NOMO-1 treated with DMSO at 0.1 percent for 48 hours (cell line): ENCODE data around the gene ZFYVE27.
A peak's percentile ranks its signal among the peaks of the same experiment; 100 is the strongest.

Experiments used
- DNase-seq: peaks from one replicate; lab custom pipeline; 2025; ENCODE audit not compliant: unreplicated experiment; lab: John Stamatoyannopoulos, UW

The ZFYVE27 gene

DNA sequence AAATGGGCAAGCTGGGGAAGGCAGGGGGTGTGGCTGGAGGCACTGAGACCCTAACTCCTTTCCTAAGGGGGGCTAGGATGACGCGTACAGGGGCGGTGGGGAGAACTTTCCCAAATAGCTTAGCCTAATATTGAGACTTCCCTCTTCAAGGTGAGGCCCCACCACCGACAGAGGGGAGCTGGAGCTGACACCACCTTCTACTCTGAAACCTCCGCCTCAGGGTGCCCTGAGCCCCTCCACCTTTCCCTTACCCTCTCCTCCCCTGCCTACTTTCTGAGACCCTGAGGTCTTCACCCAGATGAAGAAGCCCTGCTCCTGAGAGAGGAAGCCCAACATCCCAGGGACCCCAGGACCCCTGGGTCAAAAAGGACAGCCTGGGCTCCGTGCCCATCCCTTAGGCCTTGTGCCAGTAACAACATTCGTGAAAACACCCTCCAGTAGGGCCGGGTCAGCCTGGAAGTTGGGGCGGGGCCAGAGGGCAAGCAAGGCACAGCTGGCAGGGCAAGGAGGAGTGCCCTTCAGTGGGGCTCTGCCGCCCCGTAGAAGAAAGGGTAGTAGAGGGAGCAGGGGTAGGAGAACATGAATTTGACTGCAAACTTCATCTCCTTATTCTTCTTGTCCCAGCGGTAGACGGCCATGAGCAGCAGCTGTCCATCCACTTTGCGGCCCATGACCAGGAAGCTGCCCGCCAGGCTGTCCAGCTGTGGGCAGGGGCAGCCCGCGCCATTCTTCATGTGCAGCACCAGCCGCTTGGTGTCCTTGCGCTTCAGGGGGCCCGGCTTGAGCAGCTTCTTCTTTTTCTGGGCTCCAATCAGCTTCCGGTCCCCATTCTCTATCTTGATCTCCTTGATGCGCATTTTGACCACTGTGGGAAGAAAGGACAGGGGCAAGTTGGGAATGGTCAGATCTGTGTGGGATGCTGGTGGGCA lies 30.3 kb downstream of the ZFYVE27 start:
- no peak for DNase-seq

DNA sequence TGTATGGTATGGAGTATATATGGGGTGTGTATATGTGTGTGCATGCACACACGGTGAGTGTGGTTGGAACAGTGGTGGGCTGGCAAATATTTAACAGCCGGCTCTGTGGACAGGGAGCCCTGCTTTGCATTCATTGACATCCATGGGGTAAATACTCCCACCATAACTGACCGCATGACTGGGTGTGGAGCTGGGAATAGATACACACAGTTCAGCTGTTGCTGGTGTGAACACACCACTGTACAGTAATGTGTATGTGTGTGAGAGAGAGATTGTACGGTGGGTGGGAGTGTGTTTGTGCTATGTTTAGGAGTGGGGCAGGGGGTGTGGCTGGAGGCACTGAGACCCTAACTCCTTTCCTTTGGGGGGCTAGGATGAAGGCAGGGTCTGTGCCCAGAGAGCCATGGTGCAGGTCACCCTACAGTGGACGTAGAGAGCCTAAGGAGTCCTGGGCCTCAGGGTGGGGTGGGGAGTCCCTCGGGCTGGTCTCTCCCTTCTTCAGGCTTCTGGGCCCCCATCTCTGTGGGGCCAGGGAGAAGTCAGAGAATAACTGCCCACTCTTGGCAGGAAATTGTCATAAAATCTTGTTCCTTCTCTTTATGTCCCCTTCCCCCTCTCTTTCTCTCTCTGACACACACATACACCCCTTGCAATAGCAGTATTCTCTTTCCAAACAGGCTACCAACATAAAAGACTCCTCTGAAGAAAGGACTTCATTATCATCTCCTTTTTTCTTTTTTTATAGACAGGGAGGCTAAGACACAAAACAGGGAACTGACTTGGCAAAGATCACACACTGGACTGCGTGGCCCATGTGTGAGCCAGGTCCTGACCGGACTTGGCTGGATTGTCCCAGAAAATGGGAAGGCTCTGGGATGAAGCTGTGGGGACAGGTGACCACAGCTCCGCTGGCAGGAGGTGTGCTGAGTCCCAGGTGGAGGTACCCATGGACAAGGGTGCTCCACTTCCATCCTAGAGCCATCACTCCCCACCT lies 31.7 kb downstream of the ZFYVE27 start:
- peak; percentile 47 for DNase-seq

DNA sequence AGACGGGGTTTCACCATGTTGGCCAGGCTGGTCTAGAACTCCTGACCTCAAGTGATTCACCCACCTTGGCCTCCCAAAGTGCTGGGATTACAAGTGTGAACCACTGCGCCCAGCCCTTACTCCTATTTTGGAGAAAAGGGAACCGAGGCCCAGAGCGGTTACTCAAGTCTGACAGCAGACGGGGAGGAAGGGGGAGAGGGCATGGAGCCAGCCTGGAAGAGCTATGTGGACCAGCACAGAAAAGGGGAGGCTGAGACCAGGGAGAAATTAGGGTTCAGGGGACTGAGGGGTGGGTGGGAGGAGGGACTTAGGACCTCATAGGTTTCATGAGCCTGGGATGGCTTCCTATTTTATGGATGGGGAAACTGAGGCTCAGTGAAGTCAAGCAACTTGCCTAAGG lies 33.3 kb downstream of the ZFYVE27 start:
- peak; percentile 28 for DNase-seq

DNA sequence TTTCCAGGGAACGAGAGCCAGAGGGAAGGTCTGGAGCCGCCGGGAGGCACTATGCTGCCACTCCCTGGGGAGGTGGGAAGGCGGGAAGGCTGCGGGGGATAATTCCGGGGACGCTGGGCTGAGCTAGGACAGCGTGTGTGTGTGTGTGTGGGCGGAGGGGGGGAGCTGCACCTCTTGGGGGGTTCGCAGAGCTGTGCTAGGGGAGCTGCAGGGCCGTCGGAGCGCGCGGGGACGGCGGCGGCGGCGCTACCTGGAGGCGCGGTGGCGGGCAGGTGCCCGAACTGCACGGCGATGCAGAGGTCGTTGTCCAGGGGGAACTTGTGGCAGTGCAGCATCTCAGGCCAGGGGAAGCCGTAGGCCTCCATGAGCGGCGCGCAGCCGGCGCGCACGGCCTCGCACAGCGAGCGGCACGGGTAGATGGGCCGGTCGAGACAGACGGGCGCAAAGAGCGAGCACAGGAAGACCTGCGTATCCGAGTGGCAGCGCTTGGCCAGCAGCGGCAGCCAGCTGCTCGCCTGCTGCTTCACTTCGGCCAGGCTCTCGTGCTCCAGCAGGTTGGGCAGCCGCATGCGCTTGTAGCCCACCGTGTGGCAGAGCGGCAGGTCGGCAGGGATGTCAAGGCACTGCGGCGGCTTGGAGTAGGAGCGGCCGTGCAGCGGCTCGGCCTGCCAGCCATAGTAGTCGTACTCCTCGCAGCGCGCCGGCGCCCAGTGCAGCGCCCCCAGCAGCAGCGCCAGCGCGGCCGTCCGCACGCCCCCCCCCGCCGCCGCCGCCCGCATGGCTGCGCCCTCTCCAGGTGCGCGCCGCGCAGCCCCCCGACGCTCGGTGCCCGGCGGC lies 34.3 kb downstream of the ZFYVE27 start:
- peak; percentile 41 for DNase-seq

DNA sequence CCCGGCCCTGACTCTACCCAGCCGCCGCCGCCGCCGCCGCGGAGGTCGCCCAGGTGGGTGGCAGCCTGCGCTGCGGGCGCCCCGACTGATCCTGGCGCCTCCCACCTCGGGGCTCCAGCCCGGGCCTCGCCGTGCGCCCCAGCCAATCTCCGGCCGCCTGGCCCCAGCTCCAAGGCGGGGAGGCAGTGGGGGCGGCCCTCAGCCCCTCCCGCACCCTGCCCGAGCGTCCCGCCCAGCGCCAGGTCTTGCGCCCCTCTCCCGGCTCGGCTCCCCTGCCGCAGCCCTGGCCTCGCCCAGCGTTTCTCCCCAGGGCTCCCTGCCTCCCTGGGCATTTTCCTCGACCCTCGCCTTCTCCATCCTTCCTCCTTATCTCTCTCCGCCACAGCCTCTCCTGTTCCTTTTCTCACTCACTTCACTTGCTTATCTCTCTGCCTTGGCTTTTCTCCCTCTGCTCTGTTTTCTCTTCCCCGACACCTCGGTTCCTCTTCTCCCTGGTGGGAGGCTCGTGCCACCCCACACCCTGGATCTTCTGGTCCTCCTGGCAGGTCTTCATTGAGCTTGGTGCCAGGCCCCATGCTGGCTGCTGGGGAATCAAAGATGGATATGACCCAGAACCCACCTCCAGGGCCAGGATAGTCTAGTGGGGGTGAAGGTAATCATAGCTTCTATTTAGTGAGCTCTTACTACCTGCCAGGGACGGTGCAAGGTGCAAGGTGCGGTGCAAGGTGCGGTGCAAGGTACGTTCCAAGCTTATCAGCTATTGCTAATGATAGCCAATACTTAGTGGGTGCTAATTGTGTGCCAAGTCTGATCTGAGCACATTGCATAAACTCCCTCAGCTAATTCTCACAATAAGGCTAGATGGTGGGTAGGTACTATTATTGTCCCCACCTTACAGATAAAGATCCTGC lies 35.2 kb downstream of the ZFYVE27 start, which contains the start of gene SFRP5:
Gene SFRP5, minus strand, starts transcription at position 87 of the 911 bp plus-strand sequence. CDS start 166 bp downstream, outside the sequence.
- DNase-seq = no peak

DNA sequence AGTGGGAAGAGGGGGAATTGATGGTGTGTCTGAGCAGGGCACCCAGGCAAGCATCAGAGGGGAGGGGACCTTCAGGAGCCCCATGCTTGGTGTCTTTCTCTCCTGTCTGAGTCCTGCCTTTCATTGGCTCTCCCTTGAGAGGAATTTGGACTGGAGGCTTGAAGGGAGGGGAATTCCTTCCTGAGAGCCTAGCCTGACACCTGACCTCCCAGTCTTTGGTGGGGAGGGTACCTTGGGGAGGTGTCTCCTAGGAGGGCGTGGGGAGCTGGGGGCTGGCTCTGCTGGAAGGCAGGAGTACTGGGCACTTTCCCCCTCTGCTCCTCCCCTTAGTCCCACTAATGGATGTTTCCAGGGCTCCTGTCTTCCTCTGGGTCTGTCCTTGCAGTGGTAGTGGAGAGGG lies 36.2 kb downstream of the ZFYVE27 start:
- DNase-seq = no peak

DNA sequence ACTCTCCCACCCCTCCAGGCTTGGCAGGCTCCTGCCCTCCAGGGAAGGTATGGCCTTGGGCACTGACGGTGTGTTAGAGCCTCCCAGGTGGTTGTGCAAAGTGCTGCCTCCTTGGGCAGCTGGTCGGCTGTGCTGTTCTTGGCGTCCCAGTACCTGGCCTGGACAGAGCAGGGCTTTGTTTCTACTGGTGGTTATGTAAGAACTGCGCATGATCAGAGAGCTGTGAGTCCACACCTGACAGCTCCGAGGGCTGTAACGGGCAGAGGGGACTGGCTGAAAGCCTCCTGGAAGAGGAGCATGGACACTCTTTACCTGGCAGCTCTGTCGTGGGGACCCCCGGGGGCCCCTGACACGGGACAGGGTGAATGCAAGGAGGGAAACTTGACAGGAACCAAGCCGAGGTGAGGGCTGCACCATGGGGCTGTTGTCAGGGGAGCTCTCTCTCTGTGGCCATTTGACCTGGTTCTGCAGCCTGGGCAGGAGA lies 37.9 kb downstream of the ZFYVE27 start:
- DNase-seq = no peak

DNA sequence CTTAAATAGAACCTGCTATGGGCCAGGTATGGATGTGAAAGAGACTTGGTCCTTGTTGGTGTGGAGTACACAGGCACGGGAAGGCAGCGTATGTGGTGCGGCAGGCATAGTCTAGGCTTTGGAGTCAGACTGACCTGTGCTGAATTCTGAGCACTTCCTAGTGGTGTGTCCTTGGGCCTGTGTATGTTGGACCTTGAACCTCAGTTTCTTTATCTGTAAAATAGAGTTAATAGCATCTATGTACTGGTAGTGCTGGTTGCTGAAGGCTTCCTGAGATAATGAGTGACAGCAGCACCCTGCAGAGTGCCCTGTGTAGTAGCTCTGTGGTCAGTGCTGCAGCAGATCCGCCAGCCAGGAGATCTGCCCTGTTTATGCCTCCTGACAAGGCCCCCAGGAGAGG lies 40.2 kb downstream of the ZFYVE27 start:
- no peak for DNase-seq

DNA sequence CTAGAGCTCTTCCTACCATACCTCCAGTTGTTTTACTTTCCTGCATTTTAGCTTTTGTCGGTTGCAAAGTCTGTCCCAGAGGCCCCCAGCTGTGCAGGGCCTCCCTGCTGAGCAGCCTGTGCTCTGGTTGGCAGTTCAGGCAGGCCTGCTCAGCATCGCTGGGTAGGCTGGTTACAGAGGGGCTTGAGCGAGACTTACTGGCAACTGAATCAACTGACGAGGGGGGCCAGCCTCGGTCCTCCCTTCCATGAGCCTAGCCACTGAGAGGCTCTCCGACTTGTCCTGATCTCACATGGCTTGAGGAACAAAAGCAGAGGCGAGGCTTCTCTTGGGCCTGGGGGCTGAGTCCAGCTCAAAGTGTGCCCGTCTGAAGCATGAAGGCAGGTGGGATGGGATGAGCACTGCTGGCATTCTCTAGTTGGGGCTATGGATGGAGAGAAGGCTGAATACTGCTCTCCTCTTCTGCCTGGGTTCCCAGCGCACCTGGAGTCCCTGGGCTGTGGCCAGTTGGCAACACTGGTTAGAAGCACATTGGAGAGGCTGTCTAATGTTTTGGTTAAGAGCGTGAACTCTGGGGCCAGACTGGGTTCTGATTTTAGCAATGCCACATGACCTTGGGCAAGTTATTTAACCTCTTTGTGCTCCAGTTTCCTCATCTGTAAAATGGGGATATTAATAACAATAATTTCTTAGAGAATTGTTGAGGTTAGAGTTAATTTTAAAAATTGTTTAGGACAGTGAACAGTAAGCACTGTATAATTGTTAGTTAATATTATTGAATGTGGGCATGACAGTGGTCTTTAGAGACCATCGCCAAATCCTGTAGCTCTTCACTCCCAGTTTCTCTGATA lies 41.7 kb downstream of the ZFYVE27 start:
- no peak for DNase-seq

DNA sequence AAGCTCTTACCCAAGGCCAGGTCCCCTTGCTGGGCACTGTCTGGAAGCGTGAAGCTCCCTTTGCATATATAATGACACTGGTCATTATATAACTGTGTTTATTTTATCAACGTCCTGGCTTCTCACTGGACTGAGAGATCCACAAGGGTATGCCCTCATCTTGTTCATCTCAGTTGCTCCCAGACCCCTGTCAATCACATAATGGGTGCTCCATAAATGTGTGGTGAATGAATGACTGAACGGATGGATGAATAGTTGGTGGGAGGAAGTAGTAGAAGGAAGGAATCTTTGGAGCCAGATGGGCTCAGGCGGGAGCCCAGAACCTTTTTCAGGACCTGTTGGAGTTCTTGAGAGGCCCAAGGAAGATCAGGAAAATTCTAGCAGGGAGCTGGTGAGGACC lies 42.6 kb downstream of the ZFYVE27 start:
- no peak for DNase-seq

DNA sequence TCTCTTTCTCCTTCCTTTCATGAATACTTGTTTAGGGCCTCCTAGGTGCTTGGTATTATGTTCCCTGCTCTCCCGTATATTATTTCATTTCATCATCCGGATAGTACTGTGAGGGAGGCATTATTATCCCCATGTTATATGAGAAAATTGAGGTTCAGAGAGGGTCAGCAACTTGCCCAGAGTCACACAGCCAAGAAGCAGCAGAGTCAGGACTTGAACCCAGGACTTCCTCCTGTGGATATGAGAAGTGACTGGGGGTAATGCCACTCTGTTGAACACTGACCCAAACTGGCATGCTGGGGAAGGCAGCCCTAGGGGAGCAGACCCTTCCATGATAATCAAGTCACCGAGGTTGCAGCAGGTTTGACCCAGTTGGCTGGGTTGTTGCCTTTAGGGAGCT lies 43.0 kb downstream of the ZFYVE27 start:
- no peak for DNase-seq

DNA sequence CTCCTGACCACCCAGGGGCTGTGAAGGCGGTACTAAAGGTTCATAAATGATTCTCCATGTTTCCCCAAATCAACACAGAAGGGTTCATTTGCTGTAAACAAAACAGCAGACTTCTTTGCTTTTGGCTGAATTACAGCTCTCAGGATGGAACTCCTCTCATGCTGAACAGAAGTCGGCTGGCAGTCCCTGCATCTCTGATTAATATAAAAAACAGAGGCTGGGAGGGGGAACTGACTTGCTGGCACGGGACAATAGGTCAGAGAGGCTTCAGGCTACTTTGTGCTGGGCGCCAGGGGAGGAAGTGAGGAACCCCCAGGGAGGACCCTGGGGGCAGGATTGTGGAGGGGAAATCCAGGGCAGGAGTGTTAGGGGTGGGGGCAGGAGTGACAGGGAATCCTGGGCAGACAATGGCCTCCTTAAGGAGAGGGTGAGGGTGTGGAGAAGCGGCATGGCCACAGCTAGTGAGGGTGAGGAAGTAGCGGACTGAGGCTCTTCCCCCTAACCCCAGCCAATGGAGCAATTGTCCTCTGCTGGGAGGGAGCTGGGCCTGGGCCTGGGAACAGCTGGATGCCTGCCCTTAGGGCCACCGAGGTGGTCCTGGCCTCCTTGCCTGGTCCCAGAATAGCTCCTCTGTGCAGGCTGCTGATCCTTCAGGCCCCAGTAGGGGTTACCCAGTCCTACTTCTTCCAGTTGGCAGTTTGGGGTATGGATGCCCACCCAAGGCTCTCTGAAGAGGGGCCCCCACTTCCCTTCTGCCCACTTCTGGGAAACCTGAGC lies 44.1 kb downstream of the ZFYVE27 start:
- DNase-seq = no peak

DNA sequence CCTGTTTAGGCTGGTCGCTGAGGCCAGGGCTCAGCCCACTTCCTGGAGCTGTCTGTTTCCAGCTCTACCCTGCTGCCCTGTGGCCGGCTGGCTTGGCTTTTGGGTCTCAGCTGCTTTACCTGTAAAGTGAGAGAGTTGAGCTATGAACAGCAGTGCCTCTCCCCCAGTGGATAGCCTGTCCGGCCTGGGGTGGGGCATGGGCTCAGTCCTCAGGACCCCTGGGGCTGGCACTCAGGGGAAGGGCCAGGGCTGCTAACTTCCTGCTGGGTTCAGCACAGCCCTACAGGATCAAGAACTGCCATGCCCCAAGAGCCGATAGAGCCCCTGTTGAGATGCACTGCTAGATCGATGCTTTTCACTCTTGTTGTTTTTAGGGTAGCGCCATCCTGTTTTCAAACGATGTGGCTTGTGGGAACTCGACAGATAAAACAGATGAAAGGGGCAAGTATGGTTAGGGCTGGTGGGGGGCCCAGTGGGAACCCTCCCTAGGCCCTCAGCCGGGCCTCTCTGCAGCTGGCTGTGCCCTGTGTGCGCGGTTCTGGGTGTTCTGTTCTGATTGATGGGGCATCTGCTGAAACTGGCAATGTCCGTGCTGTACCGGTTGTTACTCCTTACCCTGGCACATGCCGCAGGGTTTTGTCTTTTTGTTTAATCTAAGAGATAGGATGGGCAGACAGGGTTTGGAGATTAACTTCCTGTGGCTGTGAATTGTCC lies 44.8 kb downstream of the ZFYVE27 start:
- no peak for DNase-seq

DNA sequence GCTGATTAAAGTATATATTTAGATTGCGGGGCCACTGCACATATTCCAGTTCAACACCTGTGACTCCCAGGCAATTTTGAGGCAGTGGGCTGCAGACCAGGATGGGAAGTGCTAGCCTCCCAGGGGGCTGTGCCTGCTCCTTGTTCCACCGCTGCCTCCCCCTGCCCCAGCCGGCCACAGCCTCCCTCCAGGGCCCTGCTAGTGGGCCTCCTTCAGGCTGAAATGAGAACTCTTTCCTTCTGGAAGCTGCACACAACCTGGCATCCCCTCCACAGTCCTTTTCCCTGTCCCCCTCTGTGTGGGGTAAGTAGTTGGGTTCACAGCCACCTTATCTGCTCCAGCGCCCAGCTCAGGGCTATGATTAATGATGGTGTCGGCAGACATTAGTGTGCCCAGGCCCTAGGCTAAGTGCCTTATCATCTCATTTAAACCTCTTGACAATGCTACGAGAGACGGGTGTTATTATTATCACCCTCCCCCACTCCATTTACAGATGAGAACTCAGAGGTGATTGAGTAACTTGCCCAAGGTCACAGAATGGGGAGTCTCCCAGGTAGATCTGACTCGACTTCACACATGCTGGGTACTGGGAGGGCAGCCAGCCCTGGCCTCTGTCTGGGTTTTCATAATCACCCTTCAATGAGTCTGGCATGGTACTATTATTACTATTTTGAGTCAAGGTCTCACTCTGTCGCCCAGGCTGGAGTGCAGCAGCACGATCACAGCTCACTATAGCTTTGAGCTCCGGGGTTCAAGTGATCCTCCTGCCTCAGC lies 45.7 kb downstream of the ZFYVE27 start:
- DNase-seq = no peak

DNA sequence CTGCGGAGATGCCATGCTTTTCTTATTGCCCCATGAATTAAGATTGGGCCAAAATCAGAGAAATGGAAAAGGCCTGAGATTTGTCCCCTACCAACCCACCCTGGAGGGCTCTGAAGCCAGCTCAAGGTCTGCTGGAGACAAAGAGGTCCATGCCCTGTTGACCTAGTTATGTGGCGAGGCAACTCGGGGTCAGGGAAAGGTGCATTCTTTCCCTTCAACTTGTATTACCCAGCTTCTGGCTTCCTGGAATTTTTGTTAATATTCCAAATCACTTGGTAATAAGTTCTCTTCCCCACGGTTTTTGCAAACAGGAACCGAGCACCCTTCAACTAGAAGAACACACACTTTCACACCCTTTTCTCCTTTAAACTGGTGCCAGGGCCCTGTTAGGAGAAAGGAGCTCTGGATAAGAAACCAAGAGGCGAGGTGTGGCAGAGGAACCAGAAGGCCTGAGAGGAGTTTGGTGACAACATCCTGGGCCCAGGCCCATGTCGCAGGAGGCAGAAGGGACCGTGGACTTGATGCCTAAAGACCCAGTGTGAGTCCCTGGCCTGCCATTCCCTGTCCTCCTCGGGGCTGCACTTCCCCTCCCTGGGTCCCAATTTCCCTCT lies 47.4 kb downstream of the ZFYVE27 start:
- no peak for DNase-seq

DNA sequence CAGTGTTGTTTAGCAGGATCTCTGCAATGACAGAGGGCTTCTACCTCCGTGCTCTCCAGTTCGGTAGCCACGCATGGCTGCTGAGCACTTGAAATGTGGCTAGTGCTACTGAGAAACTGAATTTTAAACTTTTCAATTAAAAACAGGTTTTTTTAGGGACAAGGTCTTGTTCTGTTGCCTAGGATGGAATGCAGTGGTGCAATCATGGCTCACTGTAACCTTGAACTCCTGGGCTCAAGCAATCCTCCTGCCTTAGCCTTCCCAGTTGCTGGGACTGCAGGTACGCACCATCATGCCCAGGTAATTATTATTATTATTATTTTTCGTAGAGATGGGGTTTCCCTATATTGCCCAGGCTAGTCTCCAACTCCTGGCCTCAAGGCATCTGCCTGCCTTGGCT lies 48.3 kb downstream of the ZFYVE27 start:
- DNase-seq = no peak
